ENCODE results near the gene ZNF639.

The ZNF639 gene, protein sequence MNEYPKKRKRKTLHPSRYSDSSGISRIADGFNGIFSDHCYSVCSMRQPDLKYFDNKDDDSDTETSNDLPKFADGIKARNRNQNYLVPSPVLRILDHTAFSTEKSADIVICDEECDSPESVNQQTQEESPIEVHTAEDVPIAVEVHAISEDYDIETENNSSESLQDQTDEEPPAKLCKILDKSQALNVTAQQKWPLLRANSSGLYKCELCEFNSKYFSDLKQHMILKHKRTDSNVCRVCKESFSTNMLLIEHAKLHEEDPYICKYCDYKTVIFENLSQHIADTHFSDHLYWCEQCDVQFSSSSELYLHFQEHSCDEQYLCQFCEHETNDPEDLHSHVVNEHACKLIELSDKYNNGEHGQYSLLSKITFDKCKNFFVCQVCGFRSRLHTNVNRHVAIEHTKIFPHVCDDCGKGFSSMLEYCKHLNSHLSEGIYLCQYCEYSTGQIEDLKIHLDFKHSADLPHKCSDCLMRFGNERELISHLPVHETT

GRCh38 chr3:179322286-179323196, at the start of gene ZNF639:
TSS of gene ZNF639 (plus strand) at chr3:179323031. CDS start at chr3:179328294, 5,263 bp downstream.
- TF ChIP-seq ZBTB7A (IDR thresholded peaks at IDR 0.05; ENCODE audit: low read depth) = peak; percentile 97
- peak; percentile 2; the same call in 1 of the 2 replicates for TF ChIP-seq TEAD4 (IDR thresholded peaks at IDR 0.05)
- no peak for TF ChIP-seq NFIC (IDR thresholded peaks at IDR 0.05)
- no peak for TF ChIP-seq EGR1 (IDR thresholded peaks at IDR 0.05)
- TF ChIP-seq TAF1 (IDR thresholded peaks at IDR 0.05; ENCODE audit: low read depth) = peak; percentile 47; the same call in 1 of the 2 replicates
- TF ChIP-seq FOXM1 (IDR thresholded peaks at IDR 0.05; ENCODE audit: borderline replicate concordance, low read depth) = no peak
- peak; percentile 59; the same call in 1 of the 2 replicates for TF ChIP-seq TCF12 (IDR thresholded peaks at IDR 0.05; ENCODE audit: low read depth)
- TF ChIP-seq, protein P1, sequence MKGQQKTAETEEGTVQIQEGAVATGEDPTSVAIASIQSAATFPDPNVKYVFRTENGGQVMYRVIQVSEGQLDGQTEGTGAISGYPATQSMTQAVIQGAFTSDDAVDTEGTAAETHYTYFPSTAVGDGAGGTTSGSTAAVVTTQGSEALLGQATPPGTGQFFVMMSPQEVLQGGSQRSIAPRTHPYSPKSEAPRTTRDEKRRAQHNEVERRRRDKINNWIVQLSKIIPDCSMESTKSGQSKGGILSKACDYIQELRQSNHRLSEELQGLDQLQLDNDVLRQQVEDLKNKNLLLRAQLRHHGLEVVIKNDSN (IDR thresholded peaks at IDR 0.05) = 0 out of 2 replicates have a peak, but pooled peaks have one; percentile 8
- TF ChIP-seq EP300 (IDR thresholded peaks at IDR 0.05; ENCODE audit: borderline replicate concordance) = 0 out of 2 replicates have a peak, but pooled peaks have one; percentile 30
- TF ChIP-seq RAD21 (IDR thresholded peaks at IDR 0.05; ENCODE audit: low read depth) = peak; percentile 19; the same call in 1 of the 2 replicates
- no peak; the same call in 1 of the 2 replicates for TF ChIP-seq YY1 (IDR thresholded peaks at IDR 0.05; ENCODE audit: low read depth)
- TF ChIP-seq CEBPB (IDR thresholded peaks at IDR 0.05) = no peak
- 0 out of 2 replicates have a peak, but pooled peaks have one; percentile 36 for TF ChIP-seq CREB1 (IDR thresholded peaks at IDR 0.05; ENCODE audit: low read depth)
- TF ChIP-seq, protein P2, sequence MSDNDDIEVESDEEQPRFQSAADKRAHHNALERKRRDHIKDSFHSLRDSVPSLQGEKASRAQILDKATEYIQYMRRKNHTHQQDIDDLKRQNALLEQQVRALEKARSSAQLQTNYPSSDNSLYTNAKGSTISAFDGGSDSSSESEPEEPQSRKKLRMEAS (IDR thresholded peaks at IDR 0.05) = peak; percentile 88

- TF ChIP-seq CEBPB (IDR thresholded peaks at IDR 0.05) = no peak
- TF ChIP-seq, protein P2 (IDR thresholded peaks at IDR 0.05) = no peak
- no peak for TF ChIP-seq RAD21 (IDR thresholded peaks at IDR 0.05; ENCODE audit: low read depth)
- TF ChIP-seq, protein P1 (IDR thresholded peaks at IDR 0.05) = no peak
- no peak for TF ChIP-seq EP300 (IDR thresholded peaks at IDR 0.05; ENCODE audit: borderline replicate concordance)
- no peak for TF ChIP-seq TEAD4 (IDR thresholded peaks at IDR 0.05)
- TF ChIP-seq TAF1 (IDR thresholded peaks at IDR 0.05; ENCODE audit: low read depth) = no peak
- TF ChIP-seq NFIC (IDR thresholded peaks at IDR 0.05) = no peak
- no peak for TF ChIP-seq YY1 (IDR thresholded peaks at IDR 0.05; ENCODE audit: low read depth)
- TF ChIP-seq TCF12 (IDR thresholded peaks at IDR 0.05; ENCODE audit: low read depth) = no peak
- TF ChIP-seq, protein P3, sequence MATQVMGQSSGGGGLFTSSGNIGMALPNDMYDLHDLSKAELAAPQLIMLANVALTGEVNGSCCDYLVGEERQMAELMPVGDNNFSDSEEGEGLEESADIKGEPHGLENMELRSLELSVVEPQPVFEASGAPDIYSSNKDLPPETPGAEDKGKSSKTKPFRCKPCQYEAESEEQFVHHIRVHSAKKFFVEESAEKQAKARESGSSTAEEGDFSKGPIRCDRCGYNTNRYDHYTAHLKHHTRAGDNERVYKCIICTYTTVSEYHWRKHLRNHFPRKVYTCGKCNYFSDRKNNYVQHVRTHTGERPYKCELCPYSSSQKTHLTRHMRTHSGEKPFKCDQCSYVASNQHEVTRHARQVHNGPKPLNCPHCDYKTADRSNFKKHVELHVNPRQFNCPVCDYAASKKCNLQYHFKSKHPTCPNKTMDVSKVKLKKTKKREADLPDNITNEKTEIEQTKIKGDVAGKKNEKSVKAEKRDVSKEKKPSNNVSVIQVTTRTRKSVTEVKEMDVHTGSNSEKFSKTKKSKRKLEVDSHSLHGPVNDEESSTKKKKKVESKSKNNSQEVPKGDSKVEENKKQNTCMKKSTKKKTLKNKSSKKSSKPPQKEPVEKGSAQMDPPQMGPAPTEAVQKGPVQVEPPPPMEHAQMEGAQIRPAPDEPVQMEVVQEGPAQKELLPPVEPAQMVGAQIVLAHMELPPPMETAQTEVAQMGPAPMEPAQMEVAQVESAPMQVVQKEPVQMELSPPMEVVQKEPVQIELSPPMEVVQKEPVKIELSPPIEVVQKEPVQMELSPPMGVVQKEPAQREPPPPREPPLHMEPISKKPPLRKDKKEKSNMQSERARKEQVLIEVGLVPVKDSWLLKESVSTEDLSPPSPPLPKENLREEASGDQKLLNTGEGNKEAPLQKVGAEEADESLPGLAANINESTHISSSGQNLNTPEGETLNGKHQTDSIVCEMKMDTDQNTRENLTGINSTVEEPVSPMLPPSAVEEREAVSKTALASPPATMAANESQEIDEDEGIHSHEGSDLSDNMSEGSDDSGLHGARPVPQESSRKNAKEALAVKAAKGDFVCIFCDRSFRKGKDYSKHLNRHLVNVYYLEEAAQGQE (IDR thresholded peaks at IDR 0.05; ENCODE audit: low read depth) = no peak
- no peak for TF ChIP-seq FOXM1 (IDR thresholded peaks at IDR 0.05; ENCODE audit: borderline replicate concordance, low read depth)
- no peak for TF ChIP-seq ZBTB7A (IDR thresholded peaks at IDR 0.05; ENCODE audit: low read depth)
- TF ChIP-seq CREB1 (IDR thresholded peaks at IDR 0.05; ENCODE audit: low read depth) = no peak
- TF ChIP-seq EGR1 (IDR thresholded peaks at IDR 0.05) = no peak
Observed at GRCh38 chr3:179276001-179276400, 46.8 kb upstream of the ZNF639 start.

- TF ChIP-seq CREB1 (IDR thresholded peaks at IDR 0.05; ENCODE audit: low read depth) = no peak
- no peak for TF ChIP-seq FOXM1 (IDR thresholded peaks at IDR 0.05; ENCODE audit: borderline replicate concordance, low read depth)
- no peak for TF ChIP-seq NFIC (IDR thresholded peaks at IDR 0.05)
- no peak for TF ChIP-seq YY1 (IDR thresholded peaks at IDR 0.05; ENCODE audit: low read depth)
- TF ChIP-seq EP300 (IDR thresholded peaks at IDR 0.05; ENCODE audit: borderline replicate concordance) = no peak
- TF ChIP-seq TEAD4 (IDR thresholded peaks at IDR 0.05) = no peak
- TF ChIP-seq, protein P1 (IDR thresholded peaks at IDR 0.05) = no peak
- no peak for TF ChIP-seq TAF1 (IDR thresholded peaks at IDR 0.05; ENCODE audit: low read depth)
- no peak for TF ChIP-seq EGR1 (IDR thresholded peaks at IDR 0.05)
- TF ChIP-seq, protein P3 (IDR thresholded peaks at IDR 0.05; ENCODE audit: low read depth) = no peak
- TF ChIP-seq, protein P2 (IDR thresholded peaks at IDR 0.05) = no peak
- TF ChIP-seq CEBPB (IDR thresholded peaks at IDR 0.05) = no peak
- TF ChIP-seq RAD21 (IDR thresholded peaks at IDR 0.05; ENCODE audit: low read depth) = no peak
- no peak for TF ChIP-seq ZBTB7A (IDR thresholded peaks at IDR 0.05; ENCODE audit: low read depth)
- TF ChIP-seq TCF12 (IDR thresholded peaks at IDR 0.05; ENCODE audit: low read depth) = no peak
Observed at GRCh38 chr3:179276743-179277142, 46.1 kb upstream of the ZNF639 start.

Data from Ishikawa (cell line).